HG03565 (cell line): ENCODE measurements around the gene TMEM218.

Source experiments
- ATAC-seq: cut with Tn5 transposase; IDR thresholded peaks from one replicate; pipeline ENCODE4 v1.9.1; 2021; ENCODE audit warnings: mild to moderate bottlenecking, moderate library complexity; ENCODE audit not compliant: unreplicated experiment

Gene TMEM218

GRCh38 chr11:125111343-125112207 lies at the start of gene TMEM218:
Gene TMEM218, minus strand, starts transcription at chr11:125111626. Its CDS starts 9,385 bp downstream, at chr11:125102241.
- peak; percentile 98 for ATAC-seq

- ATAC-seq: no peak
Observed at GRCh38 chr11:125157953-125158680, 46.7 kb upstream of the TMEM218 start.

- no peak for ATAC-seq
Observed at GRCh38 chr11:125157118-125157733, 45.8 kb upstream of the TMEM218 start.

- no peak for ATAC-seq
Observed at GRCh38 chr11:125156346-125157117, 45.1 kb upstream of the TMEM218 start.

GRCh38 chr11:125155767-125156166 lies 44.3 kb upstream of the TMEM218 start:
- no peak for ATAC-seq

- ATAC-seq: no peak
Observed at GRCh38 chr11:125155100-125155444, 43.6 kb upstream of the TMEM218 start.

GRCh38 chr11:125154378-125155099 lies 43.1 kb upstream of the TMEM218 start:
- ATAC-seq: no peak

- ATAC-seq: no peak
Observed at GRCh38 chr11:125153837-125154236, 42.4 kb upstream of the TMEM218 start.

GRCh38 chr11:125148743-125149142 lies 37.3 kb upstream of the TMEM218 start:
- no peak for ATAC-seq

GRCh38 chr11:125148011-125148410 lies 36.6 kb upstream of the TMEM218 start:
- no peak for ATAC-seq

GRCh38 chr11:125147280-125147679 lies 35.9 kb upstream of the TMEM218 start:
- ATAC-seq: no peak

GRCh38 chr11:125146232-125146631 lies 34.8 kb upstream of the TMEM218 start:
- ATAC-seq: no peak

- no peak for ATAC-seq
Observed at GRCh38 chr11:125141686-125142535, 30.5 kb upstream of the TMEM218 start.

- ATAC-seq: no peak
Observed at GRCh38 chr11:125141178-125141577, 29.8 kb upstream of the TMEM218 start.

- ATAC-seq: no peak
Observed at GRCh38 chr11:125140233-125140632, 28.8 kb upstream of the TMEM218 start.

- ATAC-seq: no peak
Observed at GRCh38 chr11:125139778-125140177, 28.4 kb upstream of the TMEM218 start.

GRCh38 chr11:125138966-125139365 lies 27.5 kb upstream of the TMEM218 start:
- no peak for ATAC-seq

GRCh38 chr11:125136001-125136400 lies 24.6 kb upstream of the TMEM218 start:
- ATAC-seq: no peak

GRCh38 chr11:125132596-125132995 lies 21.2 kb upstream of the TMEM218 start:
- ATAC-seq: no peak
